ENCODE results near the gene USP21. TPM values are rescaled to one million over a fixed set of nuclear protein-coding genes. Genes with fewer than 3 reads are reported as not detected.
A peak's percentile ranks its signal among the peaks of the same experiment; 100 is the strongest.

The USP21 gene
- total and polyA plus RNA-seq, 9 of the 15 experiments (the other 6 are each of a cell fraction or from before 2014, with no cell fraction given) = 4.9 to 52.4 (median 21.6) TPM

DNA sequence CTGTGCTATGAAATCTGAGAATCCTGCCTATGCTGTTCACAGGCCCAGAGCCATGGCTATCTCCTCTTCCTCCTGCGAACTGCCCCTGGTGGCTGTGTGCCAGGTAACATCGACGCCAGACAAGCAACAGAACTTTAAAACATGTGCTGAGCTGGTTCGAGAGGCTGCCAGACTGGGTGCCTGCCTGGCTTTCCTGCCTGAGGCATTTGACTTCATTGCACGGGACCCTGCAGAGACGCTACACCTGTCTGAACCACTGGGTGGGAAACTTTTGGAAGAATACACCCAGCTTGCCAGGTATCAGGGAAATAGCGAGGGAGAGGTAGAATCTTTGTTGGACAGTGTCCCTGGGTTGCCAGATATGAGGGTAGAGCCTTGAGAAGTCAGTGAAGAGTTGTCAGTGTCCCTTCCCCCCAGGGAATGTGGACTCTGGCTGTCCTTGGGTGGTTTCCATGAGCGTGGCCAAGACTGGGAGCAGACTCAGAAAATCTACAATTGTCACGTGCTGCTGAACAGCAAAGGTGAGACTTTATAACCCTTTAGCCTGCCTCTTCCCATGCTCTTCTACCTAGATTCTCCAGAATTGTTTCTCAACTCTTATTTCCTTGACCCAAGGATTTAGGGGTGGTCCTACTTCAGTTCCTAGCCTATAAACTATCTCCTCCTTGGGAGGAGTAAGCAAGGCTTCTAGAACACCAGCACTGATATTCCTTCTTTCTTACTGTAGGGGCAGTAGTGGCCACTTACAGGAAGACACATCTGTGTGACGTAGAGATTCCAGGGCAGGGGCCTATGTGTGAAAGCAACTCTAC, 40.0 kb upstream of the USP21 start (continued):
- no peak for TF ChIP-seq HDAC3 (IDR thresholded peaks at IDR 0.05; ENCODE audit: borderline replicate concordance, partially characterized antibody)
- TF ChIP-seq ZFP1 (CRISPR knock-in tag; IDR thresholded peaks at IDR 0.05) = no peak
- TF ChIP-seq, protein P1, sequence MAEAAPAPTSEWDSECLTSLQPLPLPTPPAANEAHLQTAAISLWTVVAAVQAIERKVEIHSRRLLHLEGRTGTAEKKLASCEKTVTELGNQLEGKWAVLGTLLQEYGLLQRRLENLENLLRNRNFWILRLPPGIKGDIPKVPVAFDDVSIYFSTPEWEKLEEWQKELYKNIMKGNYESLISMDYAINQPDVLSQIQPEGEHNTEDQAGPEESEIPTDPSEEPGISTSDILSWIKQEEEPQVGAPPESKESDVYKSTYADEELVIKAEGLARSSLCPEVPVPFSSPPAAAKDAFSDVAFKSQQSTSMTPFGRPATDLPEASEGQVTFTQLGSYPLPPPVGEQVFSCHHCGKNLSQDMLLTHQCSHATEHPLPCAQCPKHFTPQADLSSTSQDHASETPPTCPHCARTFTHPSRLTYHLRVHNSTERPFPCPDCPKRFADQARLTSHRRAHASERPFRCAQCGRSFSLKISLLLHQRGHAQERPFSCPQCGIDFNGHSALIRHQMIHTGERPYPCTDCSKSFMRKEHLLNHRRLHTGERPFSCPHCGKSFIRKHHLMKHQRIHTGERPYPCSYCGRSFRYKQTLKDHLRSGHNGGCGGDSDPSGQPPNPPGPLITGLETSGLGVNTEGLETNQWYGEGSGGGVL (CRISPR knock-in tag; IDR thresholded peaks at IDR 0.05) = no peak
- no peak for TF ChIP-seq THRAP3 (IDR thresholded peaks at IDR 0.05; ENCODE audit: borderline replicate concordance)
- TF ChIP-seq ZBTB43 (CRISPR knock-in tag; IDR thresholded peaks at IDR 0.05) = no peak
- no peak for TF ChIP-seq MCM5 (IDR thresholded peaks at IDR 0.05; ENCODE audit: low read depth)
- no peak for TF ChIP-seq PHF20 (IDR thresholded peaks at IDR 0.05; ENCODE audit: partially characterized antibody)
- TF ChIP-seq, protein P2, sequence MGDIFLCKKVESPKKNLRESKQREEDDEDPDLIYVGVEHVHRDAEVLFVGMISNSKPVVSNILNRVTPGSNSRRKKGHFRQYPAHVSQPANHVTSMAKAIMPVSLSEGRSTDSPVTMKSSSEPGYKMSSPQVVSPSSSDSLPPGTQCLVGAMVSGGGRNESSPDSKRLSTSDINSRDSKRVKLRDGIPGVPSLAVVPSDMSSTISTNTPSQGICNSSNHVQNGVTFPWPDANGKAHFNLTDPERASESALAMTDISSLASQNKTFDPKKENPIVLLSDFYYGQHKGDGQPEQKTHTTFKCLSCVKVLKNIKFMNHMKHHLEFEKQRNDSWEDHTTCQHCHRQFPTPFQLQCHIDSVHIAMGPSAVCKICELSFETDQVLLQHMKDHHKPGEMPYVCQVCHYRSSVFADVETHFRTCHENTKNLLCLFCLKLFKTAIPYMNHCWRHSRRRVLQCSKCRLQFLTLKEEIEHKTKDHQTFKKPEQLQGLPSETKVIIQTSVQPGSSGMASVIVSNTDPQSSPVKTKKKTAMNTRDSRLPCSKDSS (IDR thresholded peaks at IDR 0.05; ENCODE audit: low read depth, partially characterized antibody) = no peak
- no peak for TF ChIP-seq STAT6 (CRISPR knock-in tag; IDR thresholded peaks at IDR 0.05)
- no peak for TF ChIP-seq FOXJ2 (tag; IDR thresholded peaks at IDR 0.05)
- TF ChIP-seq, protein P3, sequence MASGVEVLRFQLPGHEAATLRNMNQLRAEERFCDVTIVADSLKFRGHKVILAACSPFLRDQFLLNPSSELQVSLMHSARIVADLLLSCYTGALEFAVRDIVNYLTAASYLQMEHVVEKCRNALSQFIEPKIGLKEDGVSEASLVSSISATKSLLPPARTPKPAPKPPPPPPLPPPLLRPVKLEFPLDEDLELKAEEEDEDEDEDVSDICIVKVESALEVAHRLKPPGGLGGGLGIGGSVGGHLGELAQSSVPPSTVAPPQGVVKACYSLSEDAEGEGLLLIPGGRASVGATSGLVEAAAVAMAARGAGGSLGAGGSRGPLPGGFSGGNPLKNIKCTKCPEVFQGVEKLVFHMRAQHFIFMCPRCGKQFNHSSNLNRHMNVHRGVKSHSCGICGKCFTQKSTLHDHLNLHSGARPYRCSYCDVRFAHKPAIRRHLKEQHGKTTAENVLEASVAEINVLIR (CRISPR knock-in tag; IDR thresholded peaks at IDR 0.05) = no peak
- TF ChIP-seq DIDO1 (tag; IDR thresholded peaks at IDR 0.05; ENCODE audit: low read depth) = no peak
- TF ChIP-seq POLR2AphosphoS2 (IDR thresholded peaks at IDR 0.05; ENCODE audit: low read length) = peak; percentile 79; the same call in 1 of the 2 replicates
- TF ChIP-seq ILK (tag; IDR thresholded peaks at IDR 0.05; ENCODE audit: borderline replicate concordance, low read depth) = no peak
- TF ChIP-seq, protein P4, sequence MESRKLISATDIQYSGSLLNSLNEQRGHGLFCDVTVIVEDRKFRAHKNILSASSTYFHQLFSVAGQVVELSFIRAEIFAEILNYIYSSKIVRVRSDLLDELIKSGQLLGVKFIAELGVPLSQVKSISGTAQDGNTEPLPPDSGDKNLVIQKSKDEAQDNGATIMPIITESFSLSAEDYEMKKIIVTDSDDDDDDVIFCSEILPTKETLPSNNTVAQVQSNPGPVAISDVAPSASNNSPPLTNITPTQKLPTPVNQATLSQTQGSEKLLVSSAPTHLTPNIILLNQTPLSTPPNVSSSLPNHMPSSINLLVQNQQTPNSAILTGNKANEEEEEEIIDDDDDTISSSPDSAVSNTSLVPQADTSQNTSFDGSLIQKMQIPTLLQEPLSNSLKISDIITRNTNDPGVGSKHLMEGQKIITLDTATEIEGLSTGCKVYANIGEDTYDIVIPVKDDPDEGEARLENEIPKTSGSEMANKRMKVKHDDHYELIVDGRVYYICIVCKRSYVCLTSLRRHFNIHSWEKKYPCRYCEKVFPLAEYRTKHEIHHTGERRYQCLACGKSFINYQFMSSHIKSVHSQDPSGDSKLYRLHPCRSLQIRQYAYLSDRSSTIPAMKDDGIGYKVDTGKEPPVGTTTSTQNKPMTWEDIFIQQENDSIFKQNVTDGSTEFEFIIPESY (CRISPR knock-in tag; IDR thresholded peaks at IDR 0.05) = no peak
- TF ChIP-seq ZNF707 (CRISPR knock-in tag; conservative IDR thresholded peaks at IDR 0.05) = no peak
